H1 (cell line): ENCODE results near the gene NOX5. TPM values are rescaled to one million over a fixed set of nuclear protein-coding genes. Genes with fewer than 3 reads are reported as not detected.

Experiments
- CTCF ChIA-PET: fragments of 300-600 bp; sonication (Branson Sonifier 250); formaldehyde crosslinking; loops from one replicate; lab custom pipeline; 2021; ENCODE audit not compliant: partially characterized antibody; lab: Charles Lee
- POLR2A ChIA-PET: fragments of 300-600 bp; sonication (Branson Sonifier 250); formaldehyde crosslinking; loops from one replicate; lab custom pipeline; 2021; ENCODE audit warnings: inconsistent platforms; ENCODE audit not compliant: partially characterized antibody; lab: Charles Lee
- DNase-seq, 2 experiments: peaks; one replicate each; pipeline versions ENCODE4 v3.0.0 to v3.0.0-alpha.2; 2010 to 2022; ENCODE audit warnings: low spot score in 2 of 2, low read depth in 1 of 2, mixed read lengths in 1 of 2
- FAIRE-seq: peaks from 2 replicates; lab custom pipeline; 2011; peaks lifted over from hg19 to GRCh38; lab: Jason Lieb, UNC
- H2AFZ ChIP-seq: 2 replicates; pipeline ENCODE4 v1.8.1; 2012; ENCODE audit warnings: low read length, inconsistent platforms
- H2AK5ac ChIP-seq: 2 replicates; pipeline ENCODE4 v1.6.1; 2013; ENCODE audit warnings: low read depth, low read length
- H2BK120ac ChIP-seq: replicated peaks from 2 replicates; pipeline ENCODE3; 2013; ENCODE audit warnings: low read depth, low read length, inconsistent platforms
- H2BK12ac ChIP-seq: 2 replicates; pipeline ENCODE4 v1.6.1; 2013; ENCODE audit warnings: low read depth, low read length
- H2BK15ac ChIP-seq: 2 replicates; pipeline ENCODE4 v1.6.1; 2013; ENCODE audit warnings: low read length
- H2BK20ac ChIP-seq: 2 replicates; pipeline ENCODE4 v1.6.1; 2013; ENCODE audit warnings: low read length
- H2BK5ac ChIP-seq: 2 replicates; pipeline ENCODE4 v1.6.1; 2013; ENCODE audit warnings: low read depth, low read length
- H3K14ac ChIP-seq: 2 replicates; pipeline ENCODE4 v1.6.1; 2013; ENCODE audit warnings: inconsistent platforms; ENCODE audit not compliant: insufficient read length
- H3K18ac ChIP-seq: 2 replicates; pipeline ENCODE4 v1.6.1; 2013; ENCODE audit warnings: low read length; ENCODE audit errors: extremely low read depth
- H3K23ac ChIP-seq: 2 replicates; pipeline ENCODE4 v1.6.1; 2013; ENCODE audit warnings: inconsistent platforms; ENCODE audit not compliant: insufficient read length
- H3K23me2 ChIP-seq: 2 replicates; pipeline ENCODE4 v1.6.1; 2013; ENCODE audit warnings: low read depth, low read length
- H3K27ac ChIP-seq: 2 replicates; pipeline ENCODE4 v1.6.1; 2011; ENCODE audit warnings: low read depth, low read length, inconsistent platforms
- H3K27me3 ChIP-seq, 4 experiments: replicated peaks in 1 of 4; 1 replicate in 1 of 4; 2 replicates in 3 of 4; pipeline versions ENCODE4 v1.6.1 to v1.8.1; 2011 to 2013; ENCODE audit warnings: low read length in 3 of 4, mild to moderate bottlenecking in 3 of 4, inconsistent platforms in 2 of 4, mixed read lengths in 2 of 4, moderate library complexity in 1 of 4; ENCODE audit not compliant: control insufficient read depth in 3 of 4, insufficient read depth in 3 of 4; ENCODE audit errors: extremely low read depth in 1 of 4
- H3K36me3 ChIP-seq, 4 experiments: 2 replicates each; pipeline versions ENCODE4 v1.6.1 to v1.8.1; 2011 to 2013; ENCODE audit warnings: mild to moderate bottlenecking in 4 of 4, low read length in 3 of 4, moderate library complexity in 2 of 4, control low read depth in 1 of 4, inconsistent platforms in 1 of 4; ENCODE audit not compliant: insufficient read depth in 4 of 4, control insufficient read depth in 2 of 4
- H3K4ac ChIP-seq: replicated peaks from 2 replicates; pipeline ENCODE3; 2013; ENCODE audit warnings: low read length, low read depth, mixed read lengths, inconsistent platforms; ENCODE audit not compliant: insufficient read length
- H3K4me1 ChIP-seq, 4 experiments: replicated peaks in 1 of 4; 1 replicate in 1 of 4; 2 replicates in 3 of 4; pipeline versions ENCODE4 v1.6.1 to v1.8.1; 2011 to 2013; ENCODE audit warnings: low read length in 3 of 4, inconsistent platforms in 2 of 4, mixed read lengths in 1 of 4; ENCODE audit not compliant: insufficient read depth in 4 of 4, control insufficient read depth in 3 of 4
- H3K4me2 ChIP-seq, 2 experiments: 2 replicates each; pipeline versions ENCODE4 v1.6.1 to v1.8.1; 2011 to 2013; ENCODE audit warnings: low read depth in 2 of 2, low read length in 2 of 2, control low read depth in 1 of 2, inconsistent platforms in 1 of 2, mild to moderate bottlenecking in 1 of 2; ENCODE audit not compliant: insufficient read depth in 1 of 2
- H3K4me3 ChIP-seq, 4 experiments: fragments of 200-600, 300-600 bp in 1 of 4; sonication (generic), shearing (Covaris generic), sonication (Bioruptor Twin) in 1 of 4; 2 replicates each; pipeline versions ENCODE4 v1.5.1 to v1.8.1; 2011 to 2016; ENCODE audit warnings: low read length in 4 of 4, low read depth in 3 of 4, control low read depth in 2 of 4, inconsistent platforms in 2 of 4, mild to moderate bottlenecking in 2 of 4, mixed read lengths in 1 of 4, moderate library complexity in 1 of 4; ENCODE audit not compliant: insufficient read depth in 2 of 4; ENCODE audit errors: extremely low read depth in 1 of 4
- H3K56ac ChIP-seq: replicated peaks from 2 replicates; pipeline ENCODE3; 2013; ENCODE audit warnings: low read depth, mild to moderate bottlenecking, mixed read lengths, low read length, inconsistent platforms; ENCODE audit not compliant: insufficient read length
- H3K79me1 ChIP-seq: 2 replicates; pipeline ENCODE4 v1.6.1; 2013; ENCODE audit warnings: low read depth, low read length, control low read depth
- H3K79me2 ChIP-seq, 2 experiments: 2 replicates each; pipeline versions ENCODE4 v1.6.1 to v1.8.1; 2012 to 2013; ENCODE audit warnings: low read length in 2 of 2, mild to moderate bottlenecking in 2 of 2, inconsistent platforms in 1 of 2; ENCODE audit not compliant: insufficient read depth in 2 of 2, control insufficient read depth in 1 of 2
- H3K9ac ChIP-seq, 4 experiments: replicated peaks in 1 of 4; 1 replicate in 1 of 4; 2 replicates in 3 of 4; pipeline versions ENCODE4 v1.6.1 to v1.8.1; 2011 to 2013; ENCODE audit warnings: low read depth in 3 of 4, low read length in 3 of 4, control low read depth in 2 of 4, mild to moderate bottlenecking in 2 of 4, moderate library complexity in 2 of 4, inconsistent platforms in 1 of 4; ENCODE audit errors: extremely low read depth in 1 of 4
- H3K9me3 ChIP-seq, 2 experiments: 2 replicates each; pipeline versions ENCODE4 v1.6.1 to v1.8.1; 2012 to 2013; ENCODE audit warnings: mild to moderate bottlenecking in 2 of 2, moderate library complexity in 2 of 2, control low read depth in 1 of 2, inconsistent platforms in 1 of 2, low read depth in 1 of 2, low read length in 1 of 2, mixed read lengths in 1 of 2; ENCODE audit not compliant: insufficient read depth in 2 of 2
- H4K20me1 ChIP-seq, 2 experiments: replicated peaks in 1 of 2; 2 replicates each; pipeline versions ENCODE3 to v1.8.1; 2011 to 2013; ENCODE audit warnings: inconsistent platforms in 2 of 2, low read length in 2 of 2, mild to moderate bottlenecking in 1 of 2; ENCODE audit not compliant: insufficient read depth in 2 of 2, control insufficient read depth in 1 of 2
- H4K5ac ChIP-seq: 2 replicates; pipeline ENCODE4 v1.6.1; 2013; ENCODE audit warnings: low read length, low read depth, mixed read lengths, inconsistent platforms; ENCODE audit not compliant: insufficient read length
- H4K8ac ChIP-seq: 2 replicates; pipeline ENCODE4 v1.8.0; 2013; ENCODE audit warnings: mild to moderate bottlenecking, moderate library complexity, low read length, inconsistent platforms; ENCODE audit not compliant: insufficient read depth; ENCODE audit errors: extremely low read depth
- H4K91ac ChIP-seq: replicated peaks from 2 replicates; pipeline ENCODE3; 2013; ENCODE audit warnings: low read length, mixed read lengths, inconsistent platforms; ENCODE audit not compliant: insufficient read length
- BRCA1 ChIP-seq: IDR thresholded peaks from 2 replicates; pipeline ENCODE4 v1.6.1; 2012; ENCODE audit warnings: low read depth, low read length, improper control_type of control experiment
- EGR1 ChIP-seq: IDR thresholded peaks from 2 replicates; pipeline ENCODE4 v1.6.1; 2011; ENCODE audit warnings: low read depth, low read length, borderline replicate concordance
- GABPA ChIP-seq: IDR thresholded peaks from 2 replicates; pipeline ENCODE4 v1.6.1; 2011; ENCODE audit warnings: mild to moderate bottlenecking, low read length, moderate library complexity, borderline replicate concordance; ENCODE audit not compliant: insufficient read depth
- POU5F1 ChIP-seq: IDR thresholded peaks from 2 replicates; pipeline ENCODE4 v1.6.1; 2011; ENCODE audit warnings: low read depth, mild to moderate bottlenecking, low read length, moderate library complexity
- RNF2 ChIP-seq: fragments of 200-900, 300-1000 bp; sonication (generic); IDR thresholded peaks from 2 replicates; pipeline ENCODE4 v1.7.1; 2016; ENCODE audit warnings: borderline replicate concordance, low read depth, mild to moderate bottlenecking, antibody characterized with exemption, low read length; ENCODE audit not compliant: poor library complexity, severe bottlenecking; ENCODE audit errors: missing control alignments
- SIRT6 ChIP-seq: IDR thresholded peaks from one replicate; pipeline ENCODE4 v1.7.1; 2012; ENCODE audit warnings: low read length, inconsistent platforms
- SIX5 ChIP-seq: IDR thresholded peaks from 2 replicates; pipeline ENCODE4 v1.6.1; 2011; ENCODE audit warnings: mild to moderate bottlenecking, low read depth, low read length
- SUZ12 ChIP-seq: fragments of 200-600 bp; sonication (generic); IDR thresholded peaks from 2 replicates; pipeline ENCODE4 v1.6.1; 2012; ENCODE audit warnings: mild to moderate bottlenecking, inconsistent platforms, low read length, moderate library complexity, mixed read lengths
- TAF7 ChIP-seq: optimal IDR thresholded peaks from 2 replicates; pipeline ENCODE3; 2011; ENCODE audit warnings: low read depth, mild to moderate bottlenecking, inconsistent platforms, low read length, moderate library complexity, borderline replicate concordance
- TBP ChIP-seq: IDR thresholded peaks from 2 replicates; pipeline ENCODE4 v1.6.1; 2011; ENCODE audit warnings: low read depth, low read length, improper control_type of control experiment
- polyA plus RNA-seq, 7 experiments: library from polyadenylated mRNA; depleted of rRNA in 3 of 7; stranded (reverse) in 5 of 7; unstranded in 2 of 7; fragments of >200 nt in 5 of 7; fragments of 200-250 nt in 2 of 7; gene quantifications; 1 replicate in 5 of 7; 2 replicates in 1 of 7; 4 replicates in 1 of 7; pipeline versions ENCODE4 v1.2.1 to v1.2.3, GENCODE V29; 2011 to 2013; ENCODE audit warnings: missing spikeins in 2 of 7, mixed read lengths in 2 of 7
- total RNA-seq: library from RNA; stranded (reverse); fragmentation: NEBNext Ultra II Directional; extraction: Animal tissue kit (Norgen Biotek cat#: 25700); gene quantifications from 2 replicates; pipeline ENCODE4 v1.2.1, GENCODE V29; 2021

Gene NOX5
- total and polyA plus RNA-seq, 2 of the 8 experiments (the other 6 are each of a cell fraction or from before 2014, with no cell fraction given) = under 0.01 TPM; not detected in 1

GRCh38 chr15:69008056-69008455 lies 6.4 kb upstream of the NOX5 start:
- H2AK5ac ChIP-seq = no peak overlapping the region
- H3K18ac ChIP-seq = no peak overlapping the region
- TF ChIP-seq TAF7 (no peak), EGR1 (no peak), SIRT6 (no peak), SUZ12 (no peak), GABPA (no peak), RNF2 (no peak), POU5F1 (no peak), TBP (no peak), SIX5 (no peak), BRCA1 (no peak)
- no peaks in the 10 kb centered on the region for H3K27me3 ChIP-seq
- H3K79me2 ChIP-seq = no peaks in the 10 kb centered on the region
- H3K9ac ChIP-seq = no peak overlapping the region
- no peak overlapping the region for H2BK12ac ChIP-seq
- no peak overlapping the region for H2BK15ac ChIP-seq
- no peak for DNase-seq
- H4K91ac ChIP-seq = no peak overlapping the region
- H3K79me1 ChIP-seq = no peaks in the 10 kb centered on the region
- no peaks in the 10 kb centered on the region for H3K4me1 ChIP-seq
- FAIRE-seq = no peak
- H4K8ac ChIP-seq = no peak overlapping the region
- H3K14ac ChIP-seq = no peak overlapping the region
- peaks cover 7 to 14% of the 10 kb centered on the region in 2 experiments for H3K9me3 ChIP-seq
- H3K36me3 ChIP-seq = peaks cover 0 to 5% (median 0%) of the 10 kb centered on the region in 4 experiments; a peak in 2 of 8 replicates
- H4K20me1 ChIP-seq = no peaks in the 10 kb centered on the region
- no peak overlapping the region for H2AFZ ChIP-seq
- ChIA-PET CTCF (interaction anchor here (1.0 to 4.5 kb wide), 3 partner anchors 21 to 50 kb away, joined by 3 to 27 read pairs (median 3); no protein-coding TSS in a partner anchor), POLR2A (no interaction called here)
- no peak overlapping the region for H3K4me3 ChIP-seq
- H2BK20ac ChIP-seq = no peak overlapping the region
- no peak overlapping the region for H2BK120ac ChIP-seq
- H2BK5ac ChIP-seq = no peak overlapping the region
- H3K4me2 ChIP-seq = no peak overlapping the region
- H3K23ac ChIP-seq = no peak overlapping the region
- H3K27ac ChIP-seq = no peak overlapping the region
- H3K56ac ChIP-seq = no peak overlapping the region
- no peak overlapping the region for H4K5ac ChIP-seq
- no peaks in the 10 kb centered on the region for H3K23me2 ChIP-seq
- H3K4ac ChIP-seq = no peak overlapping the region
